H1 (cell line): Measurements from ENCODE around the gene MYOCD. TPM values are rescaled to one million over a fixed set of nuclear protein-coding genes. Genes with fewer than 3 reads are reported as not detected.

ENCODE experiments used
- CTCF ChIA-PET: fragments of 300-600 bp; sonication (Branson Sonifier 250); formaldehyde crosslinking; loops from one replicate; lab custom pipeline; 2021; ENCODE audit not compliant: partially characterized antibody; lab: Charles Lee
- POLR2A ChIA-PET: fragments of 300-600 bp; sonication (Branson Sonifier 250); formaldehyde crosslinking; loops from one replicate; lab custom pipeline; 2021; ENCODE audit warnings: inconsistent platforms; ENCODE audit not compliant: partially characterized antibody; lab: Charles Lee
- DNase-seq, 2 experiments: peaks; one replicate each; pipeline versions ENCODE4 v3.0.0 to v3.0.0-alpha.2; 2010 to 2022; ENCODE audit warnings: low spot score in 2 of 2, low read depth in 1 of 2, mixed read lengths in 1 of 2
- FAIRE-seq: peaks from 2 replicates; lab custom pipeline; 2011; peaks lifted over from hg19 to GRCh38; lab: Jason Lieb, UNC
- H2AFZ ChIP-seq: 2 replicates; pipeline ENCODE4 v1.8.1; 2012; ENCODE audit warnings: low read length, inconsistent platforms
- H2AK5ac ChIP-seq: 2 replicates; pipeline ENCODE4 v1.6.1; 2013; ENCODE audit warnings: low read depth, low read length
- H2BK120ac ChIP-seq: replicated peaks from 2 replicates; pipeline ENCODE3; 2013; ENCODE audit warnings: low read depth, low read length, inconsistent platforms
- H2BK12ac ChIP-seq: 2 replicates; pipeline ENCODE4 v1.6.1; 2013; ENCODE audit warnings: low read depth, low read length
- H2BK15ac ChIP-seq: 2 replicates; pipeline ENCODE4 v1.6.1; 2013; ENCODE audit warnings: low read length
- H2BK20ac ChIP-seq: 2 replicates; pipeline ENCODE4 v1.6.1; 2013; ENCODE audit warnings: low read length
- H2BK5ac ChIP-seq: 2 replicates; pipeline ENCODE4 v1.6.1; 2013; ENCODE audit warnings: low read depth, low read length
- H3K14ac ChIP-seq: 2 replicates; pipeline ENCODE4 v1.6.1; 2013; ENCODE audit warnings: inconsistent platforms; ENCODE audit not compliant: insufficient read length
- H3K18ac ChIP-seq: 2 replicates; pipeline ENCODE4 v1.6.1; 2013; ENCODE audit warnings: low read length; ENCODE audit errors: extremely low read depth
- H3K23ac ChIP-seq: 2 replicates; pipeline ENCODE4 v1.6.1; 2013; ENCODE audit warnings: inconsistent platforms; ENCODE audit not compliant: insufficient read length
- H3K23me2 ChIP-seq: 2 replicates; pipeline ENCODE4 v1.6.1; 2013; ENCODE audit warnings: low read depth, low read length
- H3K27ac ChIP-seq: 2 replicates; pipeline ENCODE4 v1.6.1; 2011; ENCODE audit warnings: low read depth, low read length, inconsistent platforms
- H3K27me3 ChIP-seq, 4 experiments: replicated peaks in 1 of 4; 1 replicate in 1 of 4; 2 replicates in 3 of 4; pipeline versions ENCODE4 v1.6.1 to v1.8.1; 2011 to 2013; ENCODE audit warnings: low read length in 3 of 4, mild to moderate bottlenecking in 3 of 4, inconsistent platforms in 2 of 4, mixed read lengths in 2 of 4, moderate library complexity in 1 of 4; ENCODE audit not compliant: control insufficient read depth in 3 of 4, insufficient read depth in 3 of 4; ENCODE audit errors: extremely low read depth in 1 of 4
- H3K36me3 ChIP-seq, 4 experiments: 2 replicates each; pipeline versions ENCODE4 v1.6.1 to v1.8.1; 2011 to 2013; ENCODE audit warnings: mild to moderate bottlenecking in 4 of 4, low read length in 3 of 4, moderate library complexity in 2 of 4, control low read depth in 1 of 4, inconsistent platforms in 1 of 4; ENCODE audit not compliant: insufficient read depth in 4 of 4, control insufficient read depth in 2 of 4
- H3K4ac ChIP-seq: replicated peaks from 2 replicates; pipeline ENCODE3; 2013; ENCODE audit warnings: low read length, low read depth, mixed read lengths, inconsistent platforms; ENCODE audit not compliant: insufficient read length
- H3K4me1 ChIP-seq, 4 experiments: replicated peaks in 1 of 4; 1 replicate in 1 of 4; 2 replicates in 3 of 4; pipeline versions ENCODE4 v1.6.1 to v1.8.1; 2011 to 2013; ENCODE audit warnings: low read length in 3 of 4, inconsistent platforms in 2 of 4, mixed read lengths in 1 of 4; ENCODE audit not compliant: insufficient read depth in 4 of 4, control insufficient read depth in 3 of 4
- H3K4me2 ChIP-seq, 2 experiments: 2 replicates each; pipeline versions ENCODE4 v1.6.1 to v1.8.1; 2011 to 2013; ENCODE audit warnings: low read depth in 2 of 2, low read length in 2 of 2, control low read depth in 1 of 2, inconsistent platforms in 1 of 2, mild to moderate bottlenecking in 1 of 2; ENCODE audit not compliant: insufficient read depth in 1 of 2
- H3K4me3 ChIP-seq, 4 experiments: fragments of 200-600, 300-600 bp in 1 of 4; sonication (generic), shearing (Covaris generic), sonication (Bioruptor Twin) in 1 of 4; 2 replicates each; pipeline versions ENCODE4 v1.5.1 to v1.8.1; 2011 to 2016; ENCODE audit warnings: low read length in 4 of 4, low read depth in 3 of 4, control low read depth in 2 of 4, inconsistent platforms in 2 of 4, mild to moderate bottlenecking in 2 of 4, mixed read lengths in 1 of 4, moderate library complexity in 1 of 4; ENCODE audit not compliant: insufficient read depth in 2 of 4; ENCODE audit errors: extremely low read depth in 1 of 4
- H3K56ac ChIP-seq: replicated peaks from 2 replicates; pipeline ENCODE3; 2013; ENCODE audit warnings: low read depth, mild to moderate bottlenecking, mixed read lengths, low read length, inconsistent platforms; ENCODE audit not compliant: insufficient read length
- H3K79me1 ChIP-seq: 2 replicates; pipeline ENCODE4 v1.6.1; 2013; ENCODE audit warnings: low read depth, low read length, control low read depth
- H3K79me2 ChIP-seq, 2 experiments: 2 replicates each; pipeline versions ENCODE4 v1.6.1 to v1.8.1; 2012 to 2013; ENCODE audit warnings: low read length in 2 of 2, mild to moderate bottlenecking in 2 of 2, inconsistent platforms in 1 of 2; ENCODE audit not compliant: insufficient read depth in 2 of 2, control insufficient read depth in 1 of 2
- H3K9ac ChIP-seq, 4 experiments: replicated peaks in 1 of 4; 1 replicate in 1 of 4; 2 replicates in 3 of 4; pipeline versions ENCODE4 v1.6.1 to v1.8.1; 2011 to 2013; ENCODE audit warnings: low read depth in 3 of 4, low read length in 3 of 4, control low read depth in 2 of 4, mild to moderate bottlenecking in 2 of 4, moderate library complexity in 2 of 4, inconsistent platforms in 1 of 4; ENCODE audit errors: extremely low read depth in 1 of 4
- H3K9me3 ChIP-seq, 2 experiments: 2 replicates each; pipeline versions ENCODE4 v1.6.1 to v1.8.1; 2012 to 2013; ENCODE audit warnings: mild to moderate bottlenecking in 2 of 2, moderate library complexity in 2 of 2, control low read depth in 1 of 2, inconsistent platforms in 1 of 2, low read depth in 1 of 2, low read length in 1 of 2, mixed read lengths in 1 of 2; ENCODE audit not compliant: insufficient read depth in 2 of 2
- H4K20me1 ChIP-seq, 2 experiments: replicated peaks in 1 of 2; 2 replicates each; pipeline versions ENCODE3 to v1.8.1; 2011 to 2013; ENCODE audit warnings: inconsistent platforms in 2 of 2, low read length in 2 of 2, mild to moderate bottlenecking in 1 of 2; ENCODE audit not compliant: insufficient read depth in 2 of 2, control insufficient read depth in 1 of 2
- H4K5ac ChIP-seq: 2 replicates; pipeline ENCODE4 v1.6.1; 2013; ENCODE audit warnings: low read length, low read depth, mixed read lengths, inconsistent platforms; ENCODE audit not compliant: insufficient read length
- H4K8ac ChIP-seq: 2 replicates; pipeline ENCODE4 v1.8.0; 2013; ENCODE audit warnings: mild to moderate bottlenecking, moderate library complexity, low read length, inconsistent platforms; ENCODE audit not compliant: insufficient read depth; ENCODE audit errors: extremely low read depth
- H4K91ac ChIP-seq: replicated peaks from 2 replicates; pipeline ENCODE3; 2013; ENCODE audit warnings: low read length, mixed read lengths, inconsistent platforms; ENCODE audit not compliant: insufficient read length
- BRCA1 ChIP-seq: IDR thresholded peaks from 2 replicates; pipeline ENCODE4 v1.6.1; 2012; ENCODE audit warnings: low read depth, low read length, improper control_type of control experiment
- JUN ChIP-seq: IDR thresholded peaks from 2 replicates; pipeline ENCODE4 v1.6.1; 2011; ENCODE audit warnings: low read depth, mild to moderate bottlenecking, improper control_type of control experiment, low read length
- RAD21 ChIP-seq, 2 experiments: IDR thresholded peaks in 1 of 2; conservative IDR thresholded peaks in 1 of 2; 2 replicates each; pipeline ENCODE4 v1.6.1; 2011; ENCODE audit warnings: low read depth in 2 of 2, low read length in 2 of 2, improper control_type of control experiment in 1 of 2, inconsistent platforms in 1 of 2, mild to moderate bottlenecking in 1 of 2, moderate library complexity in 1 of 2
- SRF ChIP-seq: IDR thresholded peaks from 2 replicates; pipeline ENCODE4 v1.6.1; 2011; ENCODE audit warnings: mild to moderate bottlenecking, low read depth, low read length, moderate library complexity
- TBP ChIP-seq: IDR thresholded peaks from 2 replicates; pipeline ENCODE4 v1.6.1; 2011; ENCODE audit warnings: low read depth, low read length, improper control_type of control experiment
- WGBS, 2 experiments: shearing (Covaris generic) in 1 of 2; methylation state at CpG; one replicate each; pipeline versions ENCODE4 v1.1.6 to v1.1.7; 2013 to 2015; ENCODE audit warnings: low lambda C conversion rate in 2 of 2, mixed read lengths in 2 of 2, inconsistent platforms in 1 of 2, low coverage in 1 of 2, missing lambda C conversion rate in 1 of 2; ENCODE audit not compliant: insufficient replicate concordance in 2 of 2, insufficient coverage in 1 of 2, insufficient read length in 1 of 2; ENCODE audit errors: extremely low coverage in 1 of 2, missing lambda C conversion rate in 1 of 2; 5-methylcytosine and 5-hydroxymethylcytosine counted together
- polyA plus RNA-seq, 7 experiments: library from polyadenylated mRNA; depleted of rRNA in 3 of 7; stranded (reverse) in 5 of 7; unstranded in 2 of 7; fragments of >200 nt in 5 of 7; fragments of 200-250 nt in 2 of 7; gene quantifications; 1 replicate in 5 of 7; 2 replicates in 1 of 7; 4 replicates in 1 of 7; pipeline versions ENCODE4 v1.2.1 to v1.2.3, GENCODE V29; 2011 to 2013; ENCODE audit warnings: missing spikeins in 2 of 7, mixed read lengths in 2 of 7
- total RNA-seq: library from RNA; stranded (reverse); fragmentation: NEBNext Ultra II Directional; extraction: Animal tissue kit (Norgen Biotek cat#: 25700); gene quantifications from 2 replicates; pipeline ENCODE4 v1.2.1, GENCODE V29; 2021
- TF ChIP-seq, protein P1 (sequence below), 3 experiments: IDR thresholded peaks; 1 replicate in 2 of 3; 2 replicates in 1 of 3; pipeline versions ENCODE4 v1.5.1 to v1.6.1; 2011; ENCODE audit warnings: low read length in 3 of 3, mild to moderate bottlenecking in 3 of 3, inconsistent platforms in 2 of 3, low read depth in 1 of 3, moderate library complexity in 1 of 3; ENCODE audit not compliant: insufficient read depth in 1 of 3; ENCODE audit errors: control extremely low read depth in 1 of 3

MYOCD gene
- total and polyA plus RNA-seq, 2 of the 8 experiments (the other 6 are each of a cell fraction or from before 2014, with no cell fraction given) = 0.30 to 4.9 TPM

DNA sequence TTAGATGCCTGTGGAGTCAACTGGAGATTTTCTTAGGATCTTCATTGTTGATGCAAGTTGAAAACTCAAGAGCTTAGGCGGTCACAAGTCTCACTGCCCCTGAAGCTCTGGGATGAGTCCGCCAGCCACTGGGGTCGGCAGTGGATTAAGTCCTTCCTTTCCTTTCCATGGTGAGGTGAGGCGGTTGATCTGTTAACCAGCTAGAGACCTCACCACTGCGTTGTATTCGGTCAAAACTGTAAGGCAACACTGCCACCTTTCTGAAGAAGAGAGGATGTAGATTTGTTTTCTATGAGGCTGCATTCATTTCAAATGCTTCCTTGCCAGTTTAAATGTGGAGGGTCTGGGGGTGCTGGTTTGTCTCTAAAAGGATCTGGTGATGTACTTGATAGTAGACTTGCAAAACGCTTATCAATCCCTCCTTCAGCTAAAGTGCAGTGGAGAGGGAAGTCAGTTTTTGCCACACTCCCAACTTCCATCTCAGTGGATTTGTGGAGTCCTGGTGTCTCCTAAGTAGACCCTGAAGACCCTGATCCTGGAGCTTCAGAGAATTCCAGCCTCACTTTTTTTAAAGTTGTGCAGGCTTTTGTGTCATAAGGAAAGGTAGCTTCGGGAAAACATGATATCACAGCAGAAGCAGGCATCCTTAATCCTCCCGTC, 1.7 kb downstream of the MYOCD start:
- Histone ChIP-seq H3K4me3 (no peak overlapping the region), H2BK15ac (no peak overlapping the region), H4K5ac (no peak overlapping the region), H3K79me2 (no peaks in the 10 kb centered on the region), H3K27me3 (peaks cover 0 to 18% (median 13%) of the 10 kb centered on the region in 4 experiments; a peak in 6 of 7 replicates), H3K4me2 (peak overlapping the region in 1 of 2 experiments; percentile 86; a peak in 1 of 4 replicates), H3K14ac (no peak overlapping the region), H3K9ac (no peak overlapping the region), H3K36me3 (no peaks in the 10 kb centered on the region), H3K56ac (no peak overlapping the region), H3K18ac (no peak overlapping the region), H3K9me3 (no peaks in the 10 kb centered on the region), H2AK5ac (no peak overlapping the region), H3K23me2 (peaks cover 7% of the 10 kb centered on the region; the same call in 1 of the 2 replicates), H2BK12ac (no peak overlapping the region), H3K79me1 (no peaks in the 10 kb centered on the region), H3K23ac (no peak overlapping the region), H2BK5ac (no peak overlapping the region), H2BK120ac (no peak overlapping the region), H3K4me1 (peaks cover 0 to 7% (median 2%) of the 10 kb centered on the region in 4 experiments; a peak in 3 of 7 replicates), H2AFZ (no peak overlapping the region), H4K8ac (no peak overlapping the region), H2BK20ac (no peak overlapping the region)
- CTCF ChIA-PET = interaction anchor here (0.6 to 4.9 kb wide), 42 partner anchors 9 to 489 kb away, joined by 3 to 33 read pairs (median 4); no protein-coding TSS in a partner anchor
- POLR2A ChIA-PET = no interaction called here
- peak; percentile 99 for FAIRE-seq
- peak; percentile 19 to 52 for DNase-seq
- 34% methylated on average over 9 of the region's 9 CpGs; no CpG with 5 or more reads in 1 of the 2 experiments for WGBS, 2 experiments
- no peak for TF ChIP-seq JUN
- TF ChIP-seq BRCA1 = peak; percentile 82
- TF ChIP-seq RAD21 (IDR thresholded peaks at IDR 0.05 in 1 of 2, conservative IDR thresholded peaks at IDR 0.05 in 1 of 2; ENCODE audit: low read depth in 2 of 2, low read length in 2 of 2) = peak; percentile 93 to 97
- TF ChIP-seq, protein P1, sequence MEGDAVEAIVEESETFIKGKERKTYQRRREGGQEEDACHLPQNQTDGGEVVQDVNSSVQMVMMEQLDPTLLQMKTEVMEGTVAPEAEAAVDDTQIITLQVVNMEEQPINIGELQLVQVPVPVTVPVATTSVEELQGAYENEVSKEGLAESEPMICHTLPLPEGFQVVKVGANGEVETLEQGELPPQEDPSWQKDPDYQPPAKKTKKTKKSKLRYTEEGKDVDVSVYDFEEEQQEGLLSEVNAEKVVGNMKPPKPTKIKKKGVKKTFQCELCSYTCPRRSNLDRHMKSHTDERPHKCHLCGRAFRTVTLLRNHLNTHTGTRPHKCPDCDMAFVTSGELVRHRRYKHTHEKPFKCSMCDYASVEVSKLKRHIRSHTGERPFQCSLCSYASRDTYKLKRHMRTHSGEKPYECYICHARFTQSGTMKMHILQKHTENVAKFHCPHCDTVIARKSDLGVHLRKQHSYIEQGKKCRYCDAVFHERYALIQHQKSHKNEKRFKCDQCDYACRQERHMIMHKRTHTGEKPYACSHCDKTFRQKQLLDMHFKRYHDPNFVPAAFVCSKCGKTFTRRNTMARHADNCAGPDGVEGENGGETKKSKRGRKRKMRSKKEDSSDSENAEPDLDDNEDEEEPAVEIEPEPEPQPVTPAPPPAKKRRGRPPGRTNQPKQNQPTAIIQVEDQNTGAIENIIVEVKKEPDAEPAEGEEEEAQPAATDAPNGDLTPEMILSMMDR (IDR thresholded peaks at IDR 0.05; ENCODE audit: control extremely low read depth in 1 of 3, insufficient read depth in 1 of 3, low read depth in 1 of 3, low read length in 3 of 3) = peak in 2 of 3 experiments; percentile 71 to 75; a peak in 3 of 4 replicates
- TF ChIP-seq TBP = peak; percentile 20; the same call in 1 of the 2 replicates
- no peak for TF ChIP-seq SRF
- TF ChIP-seq, all 59 proteins: peak for 4
- Histone ChIP-seq H3K4ac (no peak overlapping the region), H4K20me1 (no peaks in the 10 kb centered on the region), H3K27ac (no peak overlapping the region), H4K91ac (no peak overlapping the region)
